ENCODE data around the gene ZNF160. TPM values are rescaled to one million over a fixed set of nuclear protein-coding genes. Genes with fewer than 3 reads are reported as not detected.

Gene ZNF160
- total and polyA plus RNA-seq, 2 experiments from 2014 or later, result 16.9 to 48.7 TPM

GRCh38 chr19:53091413-53092254, 11.6 kb downstream of the ZNF160 start:
- peaks cover 27% of the 10 kb centered on the region for H3K79me2 ChIP-seq (replicated peaks; ENCODE audit: insufficient read depth)
- H3K36me3 ChIP-seq (ENCODE audit: insufficient read depth), result peaks cover 11% of the 10 kb centered on the region; the same call in 1 of the 2 replicates
- H3K27ac ChIP-seq (ENCODE audit: low read depth), result no peak overlapping the region
- H3K4me1 ChIP-seq (ENCODE audit: insufficient read depth), result peaks cover 23% of the 10 kb centered on the region
- H3K27ac Mint-ChIP-seq, result no peak overlapping the region
- no peaks in the 10 kb centered on the region for H3K9me2 ChIP-seq (ENCODE audit: insufficient read depth)
- no peak overlapping the region for H3K4me3 ChIP-seq
- ATAC-seq (peak; percentile 90), DNase-seq (ENCODE audit: low spot score) (peak; percentile 95)
- H3F3A ChIP-seq (replicated peaks; ENCODE audit: low read depth), result 0 out of 2 replicates have a peak, but pooled peaks cover 3% of the 10 kb centered on the region
- no peak overlapping the region for H3K4me2 ChIP-seq
- H2AFZ ChIP-seq, result no peak overlapping the region
- no peak for TF ChIP-seq REST (IDR thresholded peaks at IDR 0.05; ENCODE audit: unreplicated experiment)
- TF ChIP-seq CTCF (conservative IDR thresholded peaks at IDR 0.05; ENCODE audit: low read depth in 2 of 2), result peak; percentile 56 to 67
- no peak for TF ChIP-seq POLR2AphosphoS5 (IDR thresholded peaks at IDR 0.05; ENCODE audit: low read depth)
- no peak for TF ChIP-seq ZNF462 (CRISPR knock-in tag; IDR thresholded peaks at IDR 0.05)
- TF ChIP-seq JUNB (IDR thresholded peaks at IDR 0.05; ENCODE audit: unreplicated experiment), result no peak
- no peak for TF ChIP-seq EZH2phosphoT487 (IDR thresholded peaks at IDR 0.05; ENCODE audit: unreplicated experiment)
- TF ChIP-seq ZNF114 (CRISPR knock-in tag; IDR thresholded peaks at IDR 0.05), result no peak
- H3K27me3 Mint-ChIP-seq (ENCODE audit: insufficient read depth, low read depth, poor library complexity), result peaks cover 10% of the 10 kb centered on the region
- no peaks in the 10 kb centered on the region for H3K9me3 Mint-ChIP-seq
- peaks cover 4% of the 10 kb centered on the region; the same call in 1 of the 2 replicates for H4K20me1 ChIP-seq (replicated peaks; ENCODE audit: insufficient read depth)
- H3K4me1 Mint-ChIP-seq, result peaks cover 25% of the 10 kb centered on the region
- no peak overlapping the region for H3K4me3 Mint-ChIP-seq
- H3K36me3 Mint-ChIP-seq (ENCODE audit: low read depth), result peaks cover 26% of the 10 kb centered on the region
- no peaks in the 10 kb centered on the region for H3K27me3 ChIP-seq (ENCODE audit: insufficient read depth)
